ENCODE data around the gene ATP2B1.

GRCh38 chr12:89674326-89674942 lies 34.2 kb downstream of the ATP2B1 start:
- no peak for TF ChIP-seq CTCF (IDR thresholded peaks at IDR 0.05; ENCODE audit: insufficient read depth, low read depth, low read length)
- TF ChIP-seq EZH2 (IDR thresholded peaks at IDR 0.05; ENCODE audit: insufficient read depth, low read length), result no peak
